ENCODE measurements around the gene RRP15. TPM values are rescaled to one million over a fixed set of nuclear protein-coding genes. Genes with fewer than 3 reads are reported as not detected.

Gene RRP15
- total RNA-seq, 1 donor from 2014 or later: 26.9 TPM

DNA sequence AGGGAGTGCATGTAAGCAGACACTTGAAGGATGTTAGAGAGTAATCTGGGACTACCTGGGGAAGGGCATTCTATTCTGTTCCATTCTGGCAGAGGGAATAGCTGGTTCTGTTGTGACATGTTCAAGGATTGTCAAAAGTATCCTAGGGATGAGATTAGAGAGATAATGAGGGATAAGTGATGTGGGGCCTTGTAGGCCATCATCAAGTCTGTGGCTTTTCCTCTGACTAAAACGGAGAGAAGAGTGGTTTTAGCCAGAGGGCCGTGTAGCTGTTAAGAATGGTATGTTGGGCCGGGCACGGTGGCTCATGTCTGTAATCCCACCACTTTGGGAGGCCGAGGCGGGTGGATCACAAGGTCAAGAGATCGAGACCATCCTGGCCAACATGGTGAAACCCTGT lies 83.6 kb downstream of the RRP15 start:
- TF ChIP-seq, protein P1, sequence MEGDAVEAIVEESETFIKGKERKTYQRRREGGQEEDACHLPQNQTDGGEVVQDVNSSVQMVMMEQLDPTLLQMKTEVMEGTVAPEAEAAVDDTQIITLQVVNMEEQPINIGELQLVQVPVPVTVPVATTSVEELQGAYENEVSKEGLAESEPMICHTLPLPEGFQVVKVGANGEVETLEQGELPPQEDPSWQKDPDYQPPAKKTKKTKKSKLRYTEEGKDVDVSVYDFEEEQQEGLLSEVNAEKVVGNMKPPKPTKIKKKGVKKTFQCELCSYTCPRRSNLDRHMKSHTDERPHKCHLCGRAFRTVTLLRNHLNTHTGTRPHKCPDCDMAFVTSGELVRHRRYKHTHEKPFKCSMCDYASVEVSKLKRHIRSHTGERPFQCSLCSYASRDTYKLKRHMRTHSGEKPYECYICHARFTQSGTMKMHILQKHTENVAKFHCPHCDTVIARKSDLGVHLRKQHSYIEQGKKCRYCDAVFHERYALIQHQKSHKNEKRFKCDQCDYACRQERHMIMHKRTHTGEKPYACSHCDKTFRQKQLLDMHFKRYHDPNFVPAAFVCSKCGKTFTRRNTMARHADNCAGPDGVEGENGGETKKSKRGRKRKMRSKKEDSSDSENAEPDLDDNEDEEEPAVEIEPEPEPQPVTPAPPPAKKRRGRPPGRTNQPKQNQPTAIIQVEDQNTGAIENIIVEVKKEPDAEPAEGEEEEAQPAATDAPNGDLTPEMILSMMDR (IDR thresholded peaks at IDR 0.05): no peak
- H3K27me3 Mint-ChIP-seq: no peaks in the 10 kb centered on the region
- no peak for DNase-seq
- no peak overlapping the region for H3K4me3 Mint-ChIP-seq
- intact Hi-C loops (cut with micrococcal nuclease): no loop called here
- POLR2A ChIA-PET: no interaction called here
- no peaks in the 10 kb centered on the region for H3K36me3 Mint-ChIP-seq (ENCODE audit: low read depth)
- H3K27ac Mint-ChIP-seq: no peak overlapping the region
- ATAC-seq (ENCODE audit: low read depth): no peak
- H3K4me1 Mint-ChIP-seq: no peaks in the 10 kb centered on the region
- H3K9me3 Mint-ChIP-seq: no peaks in the 10 kb centered on the region
- CTCF ChIA-PET: no interaction called here

DNA sequence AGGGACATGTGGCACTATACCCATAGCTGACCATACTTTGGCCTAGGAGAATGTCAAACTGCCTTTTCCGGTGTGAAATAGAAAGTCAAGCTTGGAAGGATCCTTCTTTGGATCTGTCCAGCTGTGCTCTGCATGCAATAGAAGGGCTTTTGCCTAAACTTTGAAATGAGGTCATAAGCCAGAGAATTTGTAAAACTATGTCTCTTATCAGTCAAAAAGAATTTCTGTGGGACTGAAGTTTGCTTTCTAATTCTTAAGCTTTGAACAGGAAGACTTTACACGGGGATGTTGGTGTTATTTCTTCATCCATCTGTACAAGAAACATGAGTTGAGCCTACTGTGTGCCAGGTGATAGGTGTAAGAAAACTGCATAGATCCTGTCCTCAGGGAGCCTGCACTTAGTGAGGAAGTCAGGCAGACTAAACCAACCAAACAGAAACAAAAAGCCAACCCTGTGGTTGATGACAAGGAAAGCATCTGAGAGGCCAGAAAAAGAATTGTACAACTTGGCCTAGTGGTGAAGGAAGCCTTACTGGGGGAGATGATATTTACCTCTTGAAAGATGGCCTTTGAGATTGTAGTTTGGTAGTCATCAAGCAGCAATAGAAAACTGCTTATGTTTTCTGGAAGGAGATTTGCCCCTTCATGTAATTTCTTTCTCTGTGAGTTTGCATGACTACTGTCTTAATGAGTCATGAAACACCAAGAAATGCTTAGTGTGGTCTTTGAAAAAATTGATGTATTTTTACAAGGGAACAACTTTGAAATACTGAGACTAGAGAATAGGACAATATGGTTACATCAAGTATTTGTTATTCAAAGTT lies 84.8 kb downstream of the RRP15 start:
- TF ChIP-seq, protein P1 (IDR thresholded peaks at IDR 0.05): no peak
- Mint-ChIP-seq H3K27ac (no peak overlapping the region), H3K4me1 (peaks cover 3% of the 10 kb centered on the region), H3K36me3 (ENCODE audit: low read depth) (no peaks in the 10 kb centered on the region), H3K27me3 (no peaks in the 10 kb centered on the region), H3K4me3 (no peak overlapping the region), H3K9me3 (no peaks in the 10 kb centered on the region)
- POLR2A ChIA-PET: no interaction called here
- CTCF ChIA-PET: no interaction called here
- ATAC-seq (ENCODE audit: low read depth): no peak
- no peak for DNase-seq
- intact Hi-C loops (cut with micrococcal nuclease): no loop called here

DNA sequence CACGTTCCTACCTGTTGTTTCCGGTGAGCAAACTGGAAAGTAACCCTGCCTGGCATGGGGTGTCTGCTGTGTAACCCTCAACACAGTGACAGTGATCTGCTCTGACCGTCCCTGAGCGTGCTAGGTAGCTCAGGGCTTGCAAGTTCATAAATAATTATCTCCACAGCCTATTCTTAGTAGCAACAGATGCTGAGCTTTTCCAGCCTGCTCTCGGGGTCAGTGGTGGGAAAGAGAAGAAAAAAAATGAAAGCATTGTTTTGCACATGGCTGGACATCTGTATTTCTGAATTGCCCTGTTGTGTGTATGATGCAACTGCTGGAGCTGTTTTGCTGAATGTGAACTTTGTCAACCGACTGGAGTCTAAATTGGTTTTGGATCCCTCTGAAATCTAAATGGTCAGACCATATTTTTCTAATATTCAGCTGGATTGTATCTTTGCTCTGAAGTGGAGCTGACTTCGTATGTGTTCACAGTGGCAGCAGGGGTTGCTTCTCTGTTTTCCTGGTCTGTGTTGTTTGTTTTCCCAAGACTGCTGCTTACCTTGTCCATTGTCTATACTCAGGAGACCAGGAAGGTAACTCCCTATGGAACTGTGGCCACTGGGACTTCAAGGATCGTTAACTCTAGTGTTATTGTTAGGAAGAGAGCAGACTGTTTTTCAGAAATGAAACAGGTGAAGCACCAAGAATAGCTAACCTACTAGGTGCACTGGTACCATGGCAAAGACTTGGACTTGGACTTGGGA lies 87.0 kb downstream of the RRP15 start:
- DNase-seq (no peak), ATAC-seq (ENCODE audit: low read depth) (no peak)
- H3K36me3 Mint-ChIP-seq (ENCODE audit: low read depth): no peaks in the 10 kb centered on the region
- H3K4me1 Mint-ChIP-seq: peaks cover 12% of the 10 kb centered on the region
- H3K27me3 Mint-ChIP-seq: no peaks in the 10 kb centered on the region
- H3K27ac Mint-ChIP-seq: no peak overlapping the region
- ChIA-PET CTCF (no interaction called here), POLR2A (interaction anchor here (1.0 kb wide), 1 partner anchor 25 kb away, joined by 3 read pairs; no protein-coding TSS in a partner anchor)
- H3K4me3 Mint-ChIP-seq: no peak overlapping the region
- TF ChIP-seq, protein P1 (IDR thresholded peaks at IDR 0.05): no peak
- intact Hi-C loops (cut with micrococcal nuclease): no loop called here
- no peaks in the 10 kb centered on the region for H3K9me3 Mint-ChIP-seq

DNA sequence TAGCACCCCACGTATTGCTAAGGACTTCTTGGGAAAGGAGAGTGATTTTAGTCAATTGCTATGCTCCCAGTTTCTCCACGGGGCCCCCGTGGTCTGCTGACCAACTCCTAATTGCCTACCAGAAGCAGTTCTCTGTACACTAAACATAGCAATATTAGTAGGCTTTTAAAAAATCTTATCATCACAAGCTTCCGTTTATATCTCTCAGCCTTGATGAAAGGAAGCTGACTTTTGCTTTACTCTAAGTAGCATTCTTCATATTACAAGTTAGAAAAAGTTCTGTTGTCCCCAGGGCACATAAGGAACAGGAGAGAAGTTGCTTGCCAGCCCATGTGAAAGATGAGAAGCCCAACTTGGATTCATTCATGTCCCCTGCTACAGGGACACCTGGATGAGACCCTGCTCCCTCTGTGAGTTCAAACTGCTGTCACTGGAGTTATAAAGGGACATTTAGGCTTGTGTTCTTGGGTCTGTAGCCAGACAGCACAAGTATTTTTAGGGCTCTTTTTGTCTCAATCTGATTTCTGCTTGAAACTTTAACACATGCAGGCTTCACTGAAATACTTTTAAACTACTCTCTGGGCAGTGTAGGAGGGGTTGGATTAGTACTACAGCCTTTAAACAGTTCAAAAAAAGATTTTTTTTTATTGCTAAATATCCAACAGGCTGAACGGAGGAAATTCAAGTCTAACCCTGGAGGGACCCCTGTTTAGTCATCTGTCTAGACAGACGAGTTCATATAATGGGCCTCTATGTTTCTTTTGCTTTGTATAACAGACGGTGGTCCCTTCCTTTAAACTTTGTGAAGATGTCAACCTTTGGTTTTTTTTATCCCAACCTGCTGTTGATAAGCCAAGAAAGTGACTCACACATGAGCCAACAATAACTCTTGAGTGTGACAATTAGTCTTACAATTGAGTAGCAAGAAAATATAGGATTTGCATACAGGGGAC lies 89.6 kb downstream of the RRP15 start:
- Mint-ChIP-seq H3K9me3 (no peaks in the 10 kb centered on the region), H3K36me3 (ENCODE audit: low read depth) (no peaks in the 10 kb centered on the region), H3K27ac (no peak overlapping the region), H3K4me1 (peaks cover 19% of the 10 kb centered on the region), H3K4me3 (no peak overlapping the region), H3K27me3 (peaks cover 2% of the 10 kb centered on the region)
- no peak for ATAC-seq (ENCODE audit: low read depth)
- intact Hi-C loops (cut with micrococcal nuclease): no loop called here
- POLR2A ChIA-PET: no interaction called here
- CTCF ChIA-PET: no interaction called here
- TF ChIP-seq, protein P1 (IDR thresholded peaks at IDR 0.05): no peak
- DNase-seq: no peak
